CD4-positive, alpha-beta T cell treated with Interferon alpha-2 for 1 hour (primary cell): ENCODE data around the gene SPACA7.
"Not testable (repeated sequence)": the region's sequence is repeated elsewhere in the genome, so short reads cannot be mapped to it uniquely, and the experiment has no call there.

ENCODE experiments used
- DNase-seq, 2 donors: peaks; one replicate each; pipeline ENCODE4 v3.0.0-alpha.2; 2020 to 2022

Gene SPACA7

GRCh38 chr13:112431734-112432133, 55.6 kb downstream of the SPACA7 start:
- DNase-seq = no peak

DNA sequence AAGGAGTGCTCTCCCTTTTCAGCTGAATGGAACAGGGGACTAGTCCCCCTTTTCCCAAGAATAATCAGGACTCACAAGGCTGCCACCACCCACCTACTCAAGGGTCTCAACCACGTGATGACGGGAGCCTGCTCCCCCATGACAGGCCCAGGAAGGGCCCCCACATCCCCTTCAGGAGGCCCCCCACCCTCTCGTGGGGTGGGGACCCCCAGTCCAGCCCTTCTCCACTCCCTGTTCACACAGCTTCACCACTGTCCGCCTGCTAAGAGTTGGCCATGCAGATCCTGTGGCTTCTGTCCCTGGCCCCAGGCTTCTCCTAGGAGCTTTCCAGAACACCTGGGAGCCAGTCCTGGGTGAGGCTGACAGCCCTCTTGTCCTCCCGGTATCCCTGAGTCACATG, 56.6 kb downstream of the SPACA7 start:
- DNase-seq = not testable (repeated sequence)

GRCh38 chr13:112433517-112433916, 57.4 kb downstream of the SPACA7 start:
- DNase-seq = not testable (repeated sequence)

DNA sequence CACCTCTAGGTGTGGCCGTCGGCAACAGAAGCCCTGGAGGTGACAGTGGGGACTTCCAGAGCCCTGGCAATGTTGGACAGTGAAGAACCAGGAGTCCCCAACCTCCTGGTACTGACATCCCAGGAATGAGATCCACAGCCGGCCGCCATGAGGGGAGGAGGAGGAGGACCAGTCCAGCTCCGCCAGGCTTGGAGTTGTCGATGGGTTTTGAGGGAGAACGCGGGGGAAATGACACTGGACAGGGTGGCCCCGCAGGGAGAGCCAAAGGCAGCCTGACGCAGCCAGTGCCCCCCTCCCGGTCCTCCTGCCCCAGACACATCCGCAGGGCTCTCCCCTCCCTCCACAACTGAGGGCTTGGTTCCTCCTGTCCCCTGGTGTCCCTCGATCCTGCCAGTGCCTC, 57.9 kb downstream of the SPACA7 start:
- no peak for DNase-seq

GRCh38 chr13:112434937-112435523, 58.9 kb downstream of the SPACA7 start:
- no peak for DNase-seq

DNA sequence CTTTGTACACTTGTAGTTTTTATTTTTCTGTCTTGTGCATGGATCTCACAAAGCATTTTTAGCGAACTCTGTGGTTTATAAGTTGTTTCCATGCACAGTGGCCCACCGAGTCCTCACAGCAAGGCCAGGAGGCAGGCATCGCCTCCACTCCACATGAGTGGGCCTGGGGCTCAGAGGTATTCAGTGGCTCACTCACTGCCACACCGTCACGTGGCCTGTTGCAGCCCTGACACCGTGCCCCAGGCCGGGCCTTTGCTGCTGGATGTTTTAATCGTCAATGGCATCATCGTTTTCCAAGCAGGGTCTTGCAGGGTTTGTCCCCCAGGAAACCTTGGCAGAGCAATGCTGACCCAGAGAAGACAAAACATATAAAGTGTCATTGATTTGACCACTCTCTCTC, 59.8 kb downstream of the SPACA7 start:
- DNase-seq = no peak

- DNase-seq = no peak
Observed at GRCh38 chr13:112438094-112438493, 61.9 kb downstream of the SPACA7 start.

- no peak for DNase-seq
Observed at GRCh38 chr13:112438515-112438914, 62.4 kb downstream of the SPACA7 start.

GRCh38 chr13:112441226-112441625, 65.1 kb downstream of the SPACA7 start:
- DNase-seq = no peak

DNA sequence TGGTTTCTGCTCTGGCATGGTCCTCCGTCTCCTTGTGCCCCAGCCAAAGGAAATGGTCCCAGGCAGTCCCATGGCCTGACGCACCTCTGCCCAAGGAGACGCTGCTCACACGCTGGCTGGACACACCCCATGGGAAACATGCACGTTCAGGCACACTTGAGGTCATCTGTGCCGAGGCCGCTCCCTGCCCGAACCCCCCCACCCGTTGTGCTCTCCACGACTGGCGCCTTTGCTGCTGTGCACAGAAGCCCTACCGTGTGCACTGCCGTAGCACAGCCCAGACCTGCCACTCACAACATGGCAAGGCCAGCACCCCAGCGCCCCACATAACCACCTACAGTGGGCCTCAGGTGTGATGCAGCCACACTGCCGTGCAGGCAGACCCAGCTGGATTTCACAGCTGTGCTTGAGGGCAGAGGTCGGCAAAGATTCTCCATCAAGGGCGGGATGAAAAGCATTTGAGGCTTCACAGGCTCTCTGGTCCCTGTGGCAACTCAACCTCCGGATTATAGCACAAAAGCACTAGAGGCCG, 65.7 kb downstream of the SPACA7 start:
- DNase-seq = no peak

- DNase-seq = no peak
Observed at GRCh38 chr13:112442483-112443090, 66.4 kb downstream of the SPACA7 start.

DNA sequence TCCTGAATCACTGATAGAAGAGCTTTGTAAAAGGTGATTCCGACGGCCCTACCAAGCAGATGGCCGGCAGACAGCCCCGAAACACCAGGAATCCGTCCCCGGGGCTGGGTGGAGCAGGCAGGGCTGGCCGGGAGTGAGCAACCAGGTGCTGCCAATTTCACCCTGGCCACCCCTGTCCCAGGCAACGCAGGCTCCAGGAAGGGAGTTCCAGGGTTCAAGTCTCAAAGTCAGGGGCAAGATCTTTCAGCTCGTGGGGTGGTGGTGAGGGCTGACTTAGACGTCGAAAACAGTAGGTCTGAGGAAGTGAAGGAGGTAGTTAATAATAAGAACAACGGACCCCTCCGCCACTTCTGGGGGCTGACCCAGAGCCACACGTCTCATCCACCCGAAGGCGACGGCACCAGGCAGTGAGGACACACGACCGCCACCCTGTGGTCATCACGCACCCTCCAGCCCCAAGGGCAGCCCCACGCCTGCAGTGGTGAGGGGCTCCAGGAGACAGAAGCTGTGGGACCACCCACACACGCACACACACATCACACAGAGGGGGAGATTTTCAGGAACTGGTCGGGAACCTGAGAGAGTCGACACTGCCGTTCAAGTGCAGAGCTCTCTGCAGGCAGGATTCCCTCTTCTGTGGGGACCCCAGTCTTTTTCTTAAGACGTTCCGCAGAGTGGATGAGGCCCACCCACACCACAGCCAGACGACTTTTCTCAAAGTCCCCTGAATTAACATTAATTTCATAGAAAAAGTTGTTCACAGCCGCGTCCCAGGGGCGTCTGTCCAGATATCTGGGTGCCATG, 67.2 kb downstream of the SPACA7 start:
- no peak for DNase-seq

GRCh38 chr13:112443995-112444311, 67.8 kb downstream of the SPACA7 start:
- peak in 1 of 2 donors; percentile 14 for DNase-seq

DNA sequence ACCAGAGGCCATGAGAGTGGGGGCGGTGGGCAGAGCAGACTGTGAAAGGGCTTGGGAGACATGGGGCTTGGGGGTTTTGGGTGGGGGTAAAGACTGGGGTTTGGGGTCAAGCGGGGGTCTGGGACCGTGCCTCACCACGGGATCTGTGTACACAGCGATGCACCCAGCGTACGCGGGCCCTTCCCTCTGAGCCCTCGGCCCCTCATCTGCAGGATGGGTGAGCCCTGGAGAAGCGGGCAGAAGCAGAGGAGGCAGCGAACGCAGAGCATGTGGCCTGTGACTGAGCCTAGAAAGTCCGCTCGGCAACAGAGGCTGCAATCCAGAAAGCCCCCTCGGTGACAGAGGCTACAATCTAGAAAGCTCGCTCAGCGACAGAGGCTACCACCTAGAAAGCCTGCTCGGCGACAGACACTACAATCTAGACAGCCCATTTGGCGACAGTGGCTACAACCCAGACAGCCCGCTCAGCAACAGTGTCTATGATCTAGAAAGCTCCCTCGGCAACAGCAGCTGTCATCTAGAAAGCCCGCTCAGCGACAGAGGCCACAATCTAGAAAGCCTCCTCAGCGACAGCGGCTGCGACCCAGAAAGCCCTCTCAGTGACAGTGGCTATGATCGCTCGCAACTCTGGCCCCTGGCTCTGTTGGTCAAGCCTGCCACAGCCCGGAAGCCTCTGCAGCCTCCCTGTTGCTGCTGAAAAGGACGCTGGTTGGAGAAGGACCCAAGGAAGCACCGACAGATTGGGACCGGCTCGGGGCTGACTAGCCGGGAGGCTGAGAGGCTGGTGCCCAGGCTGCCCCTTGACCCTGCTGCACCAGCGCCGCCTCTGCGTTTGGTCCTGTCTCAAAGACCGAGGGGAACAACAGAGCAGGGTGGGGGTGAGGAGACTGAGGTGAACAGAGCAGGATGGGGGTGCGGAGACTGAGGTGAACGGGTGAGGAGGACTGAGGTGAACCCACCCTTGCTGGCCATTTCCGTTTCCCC, 68.6 kb downstream of the SPACA7 start:
- no peak for DNase-seq

DNA sequence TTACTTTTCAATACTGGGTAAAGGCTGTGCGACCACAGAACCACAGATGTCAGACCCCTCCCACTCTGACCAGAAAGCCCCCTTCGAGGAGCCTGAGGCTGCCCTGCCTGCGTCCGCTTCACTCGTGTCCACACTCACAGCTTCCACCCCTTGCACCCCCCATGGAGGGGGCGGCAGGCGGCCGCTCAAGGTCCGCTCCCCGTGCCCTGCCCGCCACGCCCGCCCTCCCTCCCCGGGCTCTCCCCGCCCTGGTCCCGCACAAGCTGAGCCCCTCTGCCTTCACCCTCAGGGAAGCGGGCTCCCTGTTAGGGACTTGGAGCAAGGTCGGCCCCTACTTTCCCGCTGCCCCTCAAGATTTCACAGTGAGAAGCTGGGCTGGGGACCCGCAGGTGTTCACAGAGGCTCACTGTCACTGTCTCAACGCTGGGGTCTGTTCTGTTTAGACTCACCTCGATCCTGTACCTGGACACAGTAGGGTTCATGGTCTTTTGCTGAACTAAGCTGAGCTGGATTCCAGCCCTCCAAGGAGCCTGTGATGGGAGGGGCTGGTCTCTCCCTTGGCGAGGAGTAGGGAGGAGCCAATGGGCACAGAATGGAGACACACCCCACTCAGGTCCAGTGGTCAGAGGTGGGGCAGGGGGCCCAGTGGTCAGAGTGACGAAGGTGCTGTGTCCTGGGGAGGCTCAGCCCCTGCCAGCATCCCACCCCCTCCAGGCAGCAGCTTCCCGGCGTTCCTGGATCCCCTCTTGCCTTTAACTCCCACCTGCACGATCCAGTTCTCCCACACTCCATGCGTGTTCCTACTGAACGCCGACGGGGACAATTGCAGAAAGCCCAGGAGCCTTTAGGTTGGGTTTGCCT, 69.5 kb downstream of the SPACA7 start:
- DNase-seq = no peak

- no peak for DNase-seq
Observed at GRCh38 chr13:112446347-112446861, 70.2 kb downstream of the SPACA7 start.

DNA sequence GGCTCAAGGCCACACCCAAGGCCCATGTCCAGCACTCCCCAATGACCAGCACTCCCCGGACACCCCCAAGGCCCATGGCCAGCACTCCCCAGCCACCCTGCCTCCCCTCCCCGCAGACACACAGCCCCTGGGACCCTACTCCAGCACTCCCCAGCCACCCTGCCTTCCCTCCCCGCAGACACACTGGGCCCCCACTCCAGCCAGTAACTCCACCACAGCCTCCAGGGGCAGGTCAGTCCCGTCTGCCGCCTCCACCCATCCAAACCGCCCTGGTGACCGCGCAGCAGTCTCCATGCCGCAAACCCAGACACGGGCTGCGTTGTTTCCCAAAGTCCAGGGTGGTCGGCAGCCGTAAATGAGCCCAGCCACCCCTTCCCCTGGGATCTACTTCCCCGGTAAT, 70.7 kb downstream of the SPACA7 start:
- no peak for DNase-seq

DNA sequence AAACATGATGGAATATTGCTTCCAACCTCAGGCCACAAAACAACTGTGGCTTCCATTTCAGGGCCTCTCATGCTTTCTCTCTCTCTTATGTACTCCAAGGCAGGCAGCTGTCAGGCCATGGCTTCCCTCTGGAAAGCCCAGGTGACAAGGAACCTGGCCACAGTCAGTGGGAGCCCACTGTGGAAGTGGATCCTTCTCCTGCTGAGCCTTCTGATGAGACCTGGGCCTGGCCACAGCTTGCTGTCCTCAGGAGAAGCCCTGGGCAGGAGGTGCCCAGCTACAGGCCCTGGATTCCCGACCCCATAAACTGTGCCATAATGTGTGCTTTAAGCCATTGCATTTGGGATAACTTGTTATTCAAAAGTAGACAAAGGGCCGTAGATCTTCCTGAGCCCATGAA, 71.2 kb downstream of the SPACA7 start:
- no peak for DNase-seq

- DNase-seq = no peak
Observed at GRCh38 chr13:112447761-112448603, 71.8 kb downstream of the SPACA7 start.
